C1 segment of cervical spinal cord (tissue), 14 donors: ENCODE results near the gene PLPPR5.

Source experiments
- DNase-seq, 14 donors: peaks; one replicate each; lab custom pipeline; 2025; lab: John Stamatoyannopoulos, UW

PLPPR5 gene

DNA sequence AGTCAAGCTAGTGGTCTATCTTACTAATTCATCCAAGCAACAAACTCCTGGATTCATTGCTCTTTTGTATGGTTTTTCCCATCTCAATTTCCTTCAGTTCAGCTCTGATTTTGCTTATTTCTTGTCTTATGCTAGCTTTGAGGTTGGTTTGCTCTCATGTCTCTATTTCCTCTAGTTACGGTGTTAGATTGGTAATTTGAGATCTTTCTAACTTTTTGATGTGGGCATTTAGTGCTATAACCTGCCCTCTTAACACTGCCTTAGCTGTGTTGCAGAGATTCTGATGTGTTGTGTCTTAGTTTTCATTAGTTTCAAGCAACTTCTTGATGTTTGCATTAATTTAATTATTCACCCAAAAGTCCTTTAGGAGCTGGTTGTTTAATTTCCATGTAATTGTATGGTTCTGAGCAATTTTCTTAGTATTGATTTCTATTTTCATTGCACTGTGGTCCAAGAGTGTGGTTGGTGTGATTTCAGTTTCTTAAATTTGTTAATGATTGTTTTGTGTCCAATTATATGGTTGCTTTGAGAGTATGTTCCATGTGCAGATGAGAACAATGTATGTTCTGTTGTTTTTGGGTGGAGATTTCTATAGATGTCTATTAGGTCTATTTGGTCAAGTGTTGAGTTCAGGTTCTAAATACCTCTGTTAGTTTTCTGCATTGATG lies 154.6 kb downstream of the PLPPR5 start:
- DNase-seq, result no peak

DNA sequence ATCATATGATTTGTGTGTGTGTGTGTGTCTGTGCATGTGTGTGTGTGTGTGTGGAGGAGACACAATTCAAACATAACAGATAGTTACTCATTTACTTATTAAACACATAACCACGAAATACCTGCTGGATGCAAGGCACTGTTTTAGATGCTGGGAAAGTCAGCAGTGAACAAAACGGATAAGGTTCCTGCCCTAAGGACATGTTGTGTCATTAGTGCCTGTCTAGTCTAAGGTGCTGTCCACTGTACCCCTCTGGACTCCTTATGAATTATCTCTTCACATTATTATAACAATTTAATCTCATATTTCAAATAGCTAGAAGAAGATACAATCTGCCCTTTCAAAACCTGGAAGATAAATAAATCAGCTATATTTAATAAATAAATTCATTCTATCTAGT lies 162.4 kb downstream of the PLPPR5 start:
- no peak for DNase-seq
